Pancreas (tissue), 10 donors: ENCODE measurements around the gene ADAM19. TPM values are rescaled to one million over a fixed set of nuclear protein-coding genes. Genes with fewer than 3 reads are reported as not detected.
A peak's percentile ranks its signal among the peaks of the same experiment; 100 is the strongest.

Source experiments
- ATAC-seq, 4 donors: fragments of 200-7000 bp; cut with Tn5 transposase; one replicate each; pipeline versions ENCODE4 v1.8.0 to v1.9.1; 2020; ENCODE audit warnings: mild to moderate bottlenecking in 4 of 4, moderate library complexity in 4 of 4
- DNase-seq, 6 donors: peaks; one replicate each; pipeline ENCODE4 v3.0.0-alpha.2; 2020
- FAIRE-seq: peaks from 2 replicates; lab custom pipeline; 2012; peaks lifted over from hg19 to GRCh38; lab: Jason Lieb, UNC
- H3K27ac ChIP-seq, 4 donors: fragments of 200-600 bp; sonication (generic); 1 replicate in 3 of 4; 2 replicates in 1 of 4; pipeline versions ENCODE4 v1.5.0 to v1.8.0; 2020
- H3K27me3 ChIP-seq, 4 donors: fragments of 200-600 bp; one replicate each; pipeline ENCODE4 v1.8.0; 2021
- H3K36me3 ChIP-seq, 3 donors: fragments of 200-600 bp; sonication (generic) in 1 of 3; one replicate each; pipeline versions ENCODE4 v1.5.0 to v1.8.0; 2020 to 2021
- H3K4me1 ChIP-seq, 3 donors: fragments of 200-600 bp; one replicate each; pipeline ENCODE4 v1.8.0; 2021
- H3K4me3 ChIP-seq, 4 donors: fragments of 200-600 bp; sonication (generic) in 2 of 4; one replicate each; pipeline versions ENCODE4 v1.5.0 to v1.8.0; 2020 to 2021
- H3K9me3 ChIP-seq, 4 donors: fragments of 200-600 bp; one replicate each; pipeline ENCODE4 v1.8.0; 2021
- WGBS, 2 donors: extraction: QIAGEN DNeasy Blood & Tissue Kit; methylation state at CpG; one replicate each; pipeline ENCODE4 v1.1.7; 2013; 5-methylcytosine and 5-hydroxymethylcytosine counted together
- intact Hi-C, 3 donors: fragments of 100-400 bp; cut with DNase I; formaldehyde crosslinking; loops; one replicate each; pipeline versions ENCODE4 v1.11.1 to v1.14.2; 2022
- polyA plus RNA-seq, 2 donors: library from polyadenylated mRNA; stranded (reverse); fragments of 200-250 nt; gene quantifications; one replicate each; pipeline ENCODE4 v1.2.3, GENCODE V29; 2013
- total RNA-seq, 6 donors: library from RNA; stranded (reverse); fragmentation: NEBNext Ultra II Directional in 4 of 6; extraction: Animal tissue kit (Norgen Biotek cat#: 25700) in 4 of 6; gene quantifications; one replicate each; pipeline versions ENCODE4 v1.2.1 to v1.2.4, GENCODE V29; 2021 to 2023
- TF ChIP-seq, protein P1 (sequence below), 4 donors: fragments of 200-600 bp; sonication (generic) in 3 of 4; IDR thresholded peaks; one replicate each; pipeline versions ENCODE4 v1.5.0 to v1.8.0; 2021; ENCODE audit warnings: antibody characterized with exemption in 4 of 4
- donor health status: healthy with polysubstance abuse.
- donor health status: DM: no; HTN: no; CAD: no; lungs with moderate emphysema.
- donor health status: DM: no; HTN: no; CAD: no.
- donor health status: control.
- donor health status: control.
- donor health status: Bipolar disorder and iron deficiency.
- donor health status: DM: yes; HTN: yes; CAD: no.
- donor health status: DM: no; HTN: no; CAD: no.
- donor health status: DM: no; HTN: no; CAD: no.
- donor health status: DM: yes; HTN: yes; CAD: no.

Gene ADAM19
- total and polyA plus RNA-seq, 8 donors: 0.38 to 3.0 (median 0.69) TPM

- Histone ChIP-seq H3K9me3 (no peaks in the 10 kb centered on the region), H3K27me3 (no peaks in the 10 kb centered on the region), H3K4me3 (no peak overlapping the region), H3K36me3 (no peaks in the 10 kb centered on the region), H3K27ac (no peak overlapping the region), H3K4me1 (no peaks in the 10 kb centered on the region)
- FAIRE-seq (no peak), ATAC-seq (no peak), DNase-seq (no peak)
- TF ChIP-seq, protein P1, sequence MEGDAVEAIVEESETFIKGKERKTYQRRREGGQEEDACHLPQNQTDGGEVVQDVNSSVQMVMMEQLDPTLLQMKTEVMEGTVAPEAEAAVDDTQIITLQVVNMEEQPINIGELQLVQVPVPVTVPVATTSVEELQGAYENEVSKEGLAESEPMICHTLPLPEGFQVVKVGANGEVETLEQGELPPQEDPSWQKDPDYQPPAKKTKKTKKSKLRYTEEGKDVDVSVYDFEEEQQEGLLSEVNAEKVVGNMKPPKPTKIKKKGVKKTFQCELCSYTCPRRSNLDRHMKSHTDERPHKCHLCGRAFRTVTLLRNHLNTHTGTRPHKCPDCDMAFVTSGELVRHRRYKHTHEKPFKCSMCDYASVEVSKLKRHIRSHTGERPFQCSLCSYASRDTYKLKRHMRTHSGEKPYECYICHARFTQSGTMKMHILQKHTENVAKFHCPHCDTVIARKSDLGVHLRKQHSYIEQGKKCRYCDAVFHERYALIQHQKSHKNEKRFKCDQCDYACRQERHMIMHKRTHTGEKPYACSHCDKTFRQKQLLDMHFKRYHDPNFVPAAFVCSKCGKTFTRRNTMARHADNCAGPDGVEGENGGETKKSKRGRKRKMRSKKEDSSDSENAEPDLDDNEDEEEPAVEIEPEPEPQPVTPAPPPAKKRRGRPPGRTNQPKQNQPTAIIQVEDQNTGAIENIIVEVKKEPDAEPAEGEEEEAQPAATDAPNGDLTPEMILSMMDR (IDR thresholded peaks at IDR 0.05): no peak
- 92 to 96% methylated on average over 1 of the region's 1 CpG for WGBS, 2 donors
- intact Hi-C loops: no loop called here
Measured at GRCh38 chr5:157529002-157529401, 46.6 kb downstream of the ADAM19 start.

GRCh38 chr5:157528036-157528632 is 47.4 kb downstream of the ADAM19 start:
- TF ChIP-seq, protein P1 (IDR thresholded peaks at IDR 0.05): no peak
- WGBS, 2 donors: 30 to 33% methylated on average over 9 of the region's 9 CpGs
- no peaks in the 10 kb centered on the region for H3K9me3 ChIP-seq
- no peaks in the 10 kb centered on the region for H3K36me3 ChIP-seq
- no peak overlapping the region for H3K4me3 ChIP-seq
- intact Hi-C loops: no loop called here
- H3K27me3 ChIP-seq: no peaks in the 10 kb centered on the region
- FAIRE-seq (no peak), DNase-seq (no peak), ATAC-seq (peak in 3 of 4 donors; percentile 21 to 52 (median 51))
- H3K27ac ChIP-seq: no peak overlapping the region
- H3K4me1 ChIP-seq: no peaks in the 10 kb centered on the region

- ATAC-seq: no peak
- TF ChIP-seq, protein P1 (IDR thresholded peaks at IDR 0.05): no peak
- Histone ChIP-seq H3K27me3 (no peaks in the 10 kb centered on the region), H3K4me3 (no peak overlapping the region), H3K27ac (no peak overlapping the region), H3K36me3 (no peaks in the 10 kb centered on the region), H3K4me1 (no peaks in the 10 kb centered on the region), H3K9me3 (no peaks in the 10 kb centered on the region)
- FAIRE-seq: no peak
- intact Hi-C loops: no loop called here
- no peak for DNase-seq
- WGBS, 2 donors: 83 to 84% methylated on average over 4 of the region's 4 CpGs
Measured at GRCh38 chr5:157524887-157525286, 50.7 kb downstream of the ADAM19 start.

GRCh38 chr5:157523976-157524375 is 51.6 kb downstream of the ADAM19 start:
- ATAC-seq (no peak), DNase-seq (no peak), FAIRE-seq (no peak)
- no peak overlapping the region for H3K27ac ChIP-seq
- H3K36me3 ChIP-seq: no peaks in the 10 kb centered on the region
- 77 to 84% methylated on average over 4 of the region's 4 CpGs for WGBS, 2 donors
- intact Hi-C loops: no loop called here
- no peaks in the 10 kb centered on the region for H3K4me1 ChIP-seq
- no peak overlapping the region for H3K4me3 ChIP-seq
- H3K9me3 ChIP-seq: no peaks in the 10 kb centered on the region
- TF ChIP-seq, protein P1 (IDR thresholded peaks at IDR 0.05): no peak
- H3K27me3 ChIP-seq: no peaks in the 10 kb centered on the region

DNA sequence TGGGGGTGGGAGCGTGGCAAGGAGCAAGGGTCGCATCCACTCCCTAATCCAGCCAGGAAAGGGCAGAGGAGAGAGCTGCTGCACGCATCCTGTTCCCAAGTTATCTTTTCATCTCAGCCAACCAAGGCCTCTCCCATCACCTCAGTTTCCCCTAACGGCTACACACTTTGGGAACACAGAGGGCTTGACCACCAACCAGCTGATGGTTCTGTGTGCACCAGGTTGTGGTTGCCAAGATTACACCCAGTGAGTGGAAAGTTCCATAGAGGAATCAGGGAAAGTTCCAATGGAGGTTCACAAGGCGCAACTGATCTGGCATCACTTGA is 53.9 kb downstream of the ADAM19 start:
- no peaks in the 10 kb centered on the region for H3K9me3 ChIP-seq
- no peak overlapping the region for H3K27ac ChIP-seq
- H3K36me3 ChIP-seq: no peaks in the 10 kb centered on the region
- H3K27me3 ChIP-seq: no peaks in the 10 kb centered on the region
- FAIRE-seq (no peak), ATAC-seq (no peak), DNase-seq (no peak)
- WGBS, 2 donors: 88 to 92% methylated on average over 5 of the region's 5 CpGs
- TF ChIP-seq, protein P1 (IDR thresholded peaks at IDR 0.05): no peak
- H3K4me1 ChIP-seq: no peaks in the 10 kb centered on the region
- no peak overlapping the region for H3K4me3 ChIP-seq
- intact Hi-C loops: no loop called here
